Urinary bladder (tissue), 4 donors: ENCODE measurements around the gene TNFSF9. TPM values are rescaled to one million over a fixed set of nuclear protein-coding genes. Genes with fewer than 3 reads are reported as not detected.

Experiments
- DNase-seq: peaks from one replicate; pipeline ENCODE4 v3.0.0-alpha.2; 2015; ENCODE audit errors: extremely low spot score
- H3K27ac ChIP-seq: one replicate; pipeline ENCODE4 v1.5.1; 2013; ENCODE audit warnings: low read depth, mild to moderate bottlenecking, moderate library complexity
- H3K36me3 ChIP-seq: one replicate; pipeline ENCODE4 v1.6.1; 2013; ENCODE audit warnings: mild to moderate bottlenecking, moderate library complexity; ENCODE audit not compliant: insufficient read depth
- H3K4me1 ChIP-seq: one replicate; pipeline ENCODE4 v1.6.1; 2013; ENCODE audit warnings: mild to moderate bottlenecking, moderate library complexity; ENCODE audit not compliant: insufficient read depth
- H3K4me3 ChIP-seq: one replicate; pipeline ENCODE4 v1.5.1; 2013; ENCODE audit warnings: low read depth, low read length
- WGBS: extraction: QIAGEN DNeasy Blood & Tissue Kit; methylation state at CpG from one replicate; pipeline ENCODE4 v1.1.7; 2013; 5-methylcytosine and 5-hydroxymethylcytosine counted together
- polyA plus RNA-seq: library from polyadenylated mRNA; stranded (reverse); fragments of 200-250 nt; gene quantifications from one replicate; pipeline ENCODE4 v1.2.3, GENCODE V29; 2013
- total RNA-seq: library from RNA; depleted of rRNA; stranded (reverse); fragments of >200 nt; gene quantifications from one replicate; pipeline ENCODE4 v1.2.3, GENCODE V29; 2014
- donor health status: healthy with polysubstance abuse.
- donor health status: healthy.

TNFSF9 gene
- total RNA-seq = 0.53 TPM
- polyA plus RNA-seq = 0.91 TPM

GRCh38 chr19:6530386-6531162 is at the start of gene TNFSF9:
TNFSF9 (plus strand) TSS chr19:6531026; CDS start chr19:6531037, 11 bp downstream.
- H3K36me3 ChIP-seq = no peaks in the 10 kb centered on the region
- DNase-seq = peak; percentile 50
- no peaks in the 10 kb centered on the region for H3K4me1 ChIP-seq
- peak within 1 kb of the TSS; percentile 38 for H3K4me3 ChIP-seq
- under 1% methylated on average over 44 of the region's 44 CpGs for WGBS
- H3K27ac ChIP-seq = no peak within 1 kb of the TSS

DNA sequence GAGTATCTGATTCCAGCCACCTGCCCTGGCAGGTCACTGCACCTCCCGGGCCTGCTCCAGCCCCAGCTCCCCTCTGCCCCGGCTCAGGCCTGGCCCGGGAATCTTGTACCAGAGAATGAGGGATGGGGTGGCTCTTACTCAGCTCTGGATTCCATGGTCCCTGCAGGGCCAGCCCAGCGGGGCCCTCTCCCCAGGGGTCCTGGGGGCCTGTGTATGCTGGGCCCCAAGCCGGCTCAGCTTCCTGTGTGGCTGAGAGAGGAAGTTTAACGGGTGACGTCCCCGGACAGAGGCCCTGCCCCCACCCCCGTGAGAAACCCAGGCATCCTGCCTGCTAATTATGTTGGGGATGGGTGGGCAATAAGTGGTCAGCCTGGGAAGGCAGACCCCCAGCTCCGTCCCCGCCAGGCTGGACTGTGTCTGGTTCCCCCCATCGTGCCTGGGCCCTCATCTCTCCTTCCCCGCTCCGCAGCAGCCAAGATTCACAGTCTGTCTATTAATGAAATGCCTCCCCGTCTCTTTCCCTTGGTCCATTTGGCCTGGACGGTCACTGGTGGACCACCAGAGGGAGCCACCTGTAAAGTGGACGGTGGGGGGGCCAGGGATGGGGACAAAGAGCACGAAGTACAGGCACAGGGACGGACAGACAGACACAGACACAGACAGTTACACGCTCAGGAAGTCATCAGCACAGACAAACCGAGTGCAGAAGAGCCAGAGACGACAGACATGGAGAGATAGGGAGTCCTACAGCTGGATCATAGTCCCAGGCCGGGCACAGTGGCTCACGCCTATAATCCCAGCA is 49.1 kb upstream of the TNFSF9 start, which contains the start of gene DENND1C:
TSS of gene DENND1C (minus strand) at position 247 of the 802 bp plus-strand sequence. CDS start at position 155, 92 bp downstream.
- no peak for DNase-seq
- no peaks in the 10 kb centered on the region for H3K36me3 ChIP-seq
- H3K4me1 ChIP-seq = no peaks in the 10 kb centered on the region
- WGBS = 36% methylated on average over 24 of the region's 24 CpGs
- H3K27ac ChIP-seq = no peak within 1 kb of the TSS
- peak within 1 kb of the TSS; percentile 19 for H3K4me3 ChIP-seq

DNA sequence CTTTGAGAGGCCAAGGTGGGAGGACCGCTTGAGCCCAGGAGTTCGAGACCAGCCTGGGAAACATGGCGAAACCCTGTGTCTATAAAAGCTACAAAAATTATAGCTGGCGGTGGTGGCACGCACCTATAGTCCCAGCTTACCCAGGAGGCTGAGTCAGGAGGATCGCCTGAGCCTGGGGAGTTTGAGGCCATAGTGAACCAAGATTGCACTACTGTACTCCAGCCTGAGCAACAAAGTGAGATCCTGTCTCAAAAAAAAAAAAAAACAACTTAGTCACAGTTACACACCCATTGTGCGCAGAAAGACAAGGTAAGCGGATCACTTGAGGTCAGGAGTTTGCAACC is 48.5 kb upstream of the TNFSF9 start:
- no peak for DNase-seq
- 97% methylated on average over 8 of the region's 8 CpGs for WGBS
- no peaks in the 10 kb centered on the region for H3K4me1 ChIP-seq
- H3K27ac ChIP-seq = no peak overlapping the region
- H3K4me3 ChIP-seq = no peak overlapping the region
- H3K36me3 ChIP-seq = no peaks in the 10 kb centered on the region

GRCh38 chr19:6483235-6483634 is 47.6 kb upstream of the TNFSF9 start:
- H3K36me3 ChIP-seq = no peaks in the 10 kb centered on the region
- H3K4me3 ChIP-seq = no peak overlapping the region
- DNase-seq = no peak
- 30% methylated on average over 3 of the region's 3 CpGs for WGBS
- no peaks in the 10 kb centered on the region for H3K4me1 ChIP-seq
- no peak overlapping the region for H3K27ac ChIP-seq

DNA sequence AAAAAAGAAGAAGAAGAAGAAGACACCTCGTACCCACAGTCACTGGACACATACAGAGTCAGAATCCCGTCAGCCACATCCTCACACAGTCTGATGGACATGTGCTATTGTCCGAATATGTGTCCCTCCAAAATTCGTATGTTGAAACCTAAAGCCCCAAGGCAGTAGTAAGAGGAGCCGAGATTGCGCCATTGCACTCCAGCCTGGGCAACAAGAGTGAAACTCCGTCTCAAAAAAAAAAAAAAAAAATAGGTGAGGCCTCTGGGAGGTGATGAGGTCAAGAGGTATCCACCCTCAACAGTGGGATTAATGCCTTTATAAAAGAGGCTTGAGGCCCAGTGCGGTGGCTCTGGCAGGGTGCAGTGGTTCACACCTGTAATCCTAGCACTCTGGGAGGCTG is 46.6 kb upstream of the TNFSF9 start:
- no peak overlapping the region for H3K4me3 ChIP-seq
- no peak for DNase-seq
- 84% methylated on average over 8 of the region's 8 CpGs for WGBS
- H3K36me3 ChIP-seq = no peaks in the 10 kb centered on the region
- H3K4me1 ChIP-seq = no peaks in the 10 kb centered on the region
- H3K27ac ChIP-seq = no peak overlapping the region

DNA sequence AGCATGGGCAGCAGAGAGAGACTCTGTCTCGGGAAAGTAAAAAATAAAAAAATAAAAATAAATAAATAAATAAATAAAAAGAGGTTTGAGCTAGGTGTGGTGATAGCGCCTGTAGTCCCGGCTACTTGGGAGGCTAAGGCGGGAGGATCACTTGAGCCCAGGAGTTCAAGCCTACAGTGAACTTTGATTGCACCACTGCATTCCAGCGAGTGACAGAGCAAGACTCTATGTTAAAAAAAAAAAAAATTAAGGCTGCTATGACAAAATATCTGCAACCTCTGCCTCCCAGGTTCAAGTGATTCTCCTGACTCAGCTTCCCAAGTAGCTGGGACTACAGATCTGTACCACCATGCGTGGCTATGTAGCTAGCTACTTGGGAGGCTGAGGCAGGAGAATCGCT is 46.0 kb upstream of the TNFSF9 start:
- Histone ChIP-seq H3K36me3 (no peaks in the 10 kb centered on the region), H3K27ac (no peak overlapping the region), H3K4me1 (no peaks in the 10 kb centered on the region), H3K4me3 (no peak overlapping the region)
- 91% methylated on average over 7 of the region's 7 CpGs for WGBS
- DNase-seq = no peak

DNA sequence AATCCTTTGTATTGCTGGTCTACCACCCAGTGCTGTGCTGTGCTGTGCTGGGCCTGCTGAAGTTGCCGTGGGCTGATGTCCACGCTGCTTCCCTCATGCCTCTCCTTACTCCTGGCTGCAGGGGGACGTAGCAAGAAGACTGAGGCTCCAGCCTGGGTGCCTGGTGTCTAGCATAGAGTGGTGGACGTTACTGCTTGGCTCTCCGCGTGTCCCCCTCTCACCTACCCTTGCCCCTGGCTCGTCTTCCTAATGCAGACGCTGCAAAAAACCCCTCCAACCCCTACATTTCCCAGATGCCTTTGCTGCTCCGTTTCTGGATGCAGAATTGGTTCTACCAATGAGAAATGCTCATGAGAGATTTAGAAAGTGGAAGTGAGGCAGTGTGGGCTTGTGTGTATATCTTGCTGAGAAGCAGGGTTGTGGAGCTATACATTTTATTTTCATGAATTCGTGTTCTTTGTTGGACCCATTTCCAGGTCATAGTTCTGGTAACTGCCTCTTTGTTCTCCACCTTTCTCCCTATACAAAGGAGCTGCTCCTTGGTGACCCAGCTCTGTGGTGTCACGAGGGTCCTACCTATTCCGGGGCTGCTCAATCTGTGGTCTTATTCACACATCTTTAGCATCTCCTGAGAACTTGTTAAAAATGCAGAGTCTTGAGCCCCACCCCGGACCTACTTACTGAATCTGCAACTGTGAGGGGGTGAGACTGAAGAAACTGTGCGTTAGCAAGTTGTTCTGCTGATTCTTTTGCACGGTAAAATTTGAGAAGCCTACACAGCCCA is 41.4 kb upstream of the TNFSF9 start:
- Histone ChIP-seq H3K4me1 (no peaks in the 10 kb centered on the region), H3K27ac (no peak overlapping the region), H3K36me3 (no peaks in the 10 kb centered on the region), H3K4me3 (no peak overlapping the region)
- no peak for DNase-seq
- WGBS = 58% methylated on average over 15 of the region's 15 CpGs

DNA sequence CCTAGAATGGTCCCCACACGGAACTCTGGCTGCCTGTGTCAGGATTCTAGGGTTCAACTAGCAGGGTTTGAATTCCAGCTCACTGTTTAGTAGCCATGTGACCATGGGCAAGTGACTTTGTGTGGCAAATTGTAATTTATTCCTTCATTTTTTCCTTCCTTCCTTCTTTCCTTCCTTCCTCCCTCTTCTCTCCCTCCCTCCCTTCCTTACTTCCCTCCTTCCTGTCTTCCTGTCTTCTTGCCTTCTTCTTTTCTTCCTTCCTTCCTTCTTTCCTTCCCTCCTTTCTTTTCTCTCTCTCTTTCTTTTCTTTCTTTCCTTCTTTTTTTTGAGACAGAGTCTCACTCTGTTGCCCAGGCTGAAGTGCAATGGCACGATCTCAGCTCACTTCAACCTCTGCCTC is 40.7 kb upstream of the TNFSF9 start:
- 80% methylated on average over 2 of the region's 2 CpGs for WGBS
- Histone ChIP-seq H3K27ac (no peak overlapping the region), H3K4me1 (no peaks in the 10 kb centered on the region), H3K4me3 (no peak overlapping the region), H3K36me3 (no peaks in the 10 kb centered on the region)
- no peak for DNase-seq

- Histone ChIP-seq H3K4me1 (no peaks in the 10 kb centered on the region), H3K4me3 (no peak overlapping the region), H3K36me3 (no peaks in the 10 kb centered on the region), H3K27ac (no peak overlapping the region)
- no peak for DNase-seq
- 76% methylated on average over 4 of the region's 4 CpGs for WGBS
Observed at GRCh38 chr19:6491802-6492592, 38.8 kb upstream of the TNFSF9 start.

GRCh38 chr19:6494438-6495036 is 36.3 kb upstream of the TNFSF9 start:
- Histone ChIP-seq H3K36me3 (no peaks in the 10 kb centered on the region), H3K4me1 (no peaks in the 10 kb centered on the region), H3K27ac (no peak overlapping the region), H3K4me3 (no peak overlapping the region)
- 80% methylated on average over 8 of the region's 8 CpGs for WGBS
- DNase-seq = no peak

GRCh38 chr19:6495947-6496346 is 34.9 kb upstream of the TNFSF9 start:
- WGBS = 97% methylated on average over 19 of the region's 19 CpGs
- no peaks in the 10 kb centered on the region for H3K4me1 ChIP-seq
- H3K36me3 ChIP-seq = no peaks in the 10 kb centered on the region
- no peak for DNase-seq
- no peak overlapping the region for H3K27ac ChIP-seq
- H3K4me3 ChIP-seq = no peak overlapping the region

DNA sequence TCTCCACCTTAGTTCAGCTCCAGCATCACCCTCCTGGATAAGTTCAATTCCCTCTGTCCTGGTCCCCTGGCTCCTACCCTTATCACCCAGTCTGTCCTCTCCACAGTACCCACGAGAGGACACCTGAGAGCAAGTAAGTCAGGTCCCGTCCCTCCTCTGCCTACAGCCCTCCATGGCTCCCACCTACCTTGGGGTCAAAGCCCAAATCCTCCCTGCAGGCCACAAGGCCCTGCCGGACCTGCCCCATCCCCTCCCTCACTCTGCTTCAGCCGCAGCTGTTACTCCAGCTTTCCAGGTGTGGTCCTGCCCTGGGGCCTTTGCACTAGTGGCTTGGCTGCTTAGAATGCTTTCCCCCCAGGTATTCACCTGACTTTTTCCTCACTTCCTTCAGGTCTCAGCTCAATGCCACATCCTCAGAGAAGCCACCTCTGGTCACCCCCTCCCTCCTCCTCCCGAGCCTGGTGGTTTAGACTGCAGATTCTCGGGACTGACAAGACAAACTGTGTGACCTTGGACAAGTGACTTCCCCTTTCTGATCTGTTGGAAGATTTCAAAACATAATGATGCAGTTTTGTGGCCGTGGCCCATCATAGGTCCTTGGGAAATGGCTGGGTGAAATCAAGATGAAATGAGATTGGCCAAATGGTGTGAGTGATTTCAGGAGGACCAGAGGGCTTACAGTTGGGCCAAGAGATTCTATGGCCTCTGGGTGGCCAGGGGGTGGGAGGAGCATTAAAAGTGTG is 32.4 kb upstream of the TNFSF9 start:
- Histone ChIP-seq H3K4me1 (peaks cover 2% of the 10 kb centered on the region), H3K27ac (no peak overlapping the region), H3K4me3 (no peak overlapping the region), H3K36me3 (no peaks in the 10 kb centered on the region)
- DNase-seq = no peak
- WGBS = 75% methylated on average over 7 of the region's 7 CpGs
